Measurements from ENCODE around the gene EIF4A3.

Gene EIF4A3

DNA sequence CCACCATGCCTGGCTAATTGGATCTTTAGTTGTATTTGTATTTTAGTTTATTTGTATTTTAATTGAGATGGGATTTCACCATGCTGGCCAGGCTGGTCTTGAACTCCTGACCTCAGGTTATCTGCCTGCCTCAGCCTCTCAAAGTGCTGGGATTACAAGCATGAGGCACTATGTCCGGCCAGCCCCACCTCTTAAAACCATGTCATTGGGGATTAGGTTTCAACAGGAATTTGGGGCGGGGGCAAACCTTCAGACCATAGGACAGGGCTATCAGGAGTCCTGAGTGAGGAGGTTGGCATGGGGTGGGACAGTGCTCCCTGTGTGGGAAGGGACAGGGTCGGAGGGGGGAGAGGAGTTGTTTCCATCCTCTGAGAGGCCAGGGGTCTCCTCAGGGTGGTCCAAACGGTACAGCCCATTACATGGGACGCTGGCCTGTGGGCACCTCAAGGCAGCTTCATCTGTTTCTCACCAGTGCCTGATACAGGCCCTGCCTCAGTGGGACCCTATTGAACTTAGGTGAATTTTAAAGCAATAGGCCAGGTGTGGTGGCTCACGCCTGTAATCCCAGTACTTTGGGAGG lies 23.9 kb downstream of the EIF4A3 start:
- TF ChIP-seq, protein P1, sequence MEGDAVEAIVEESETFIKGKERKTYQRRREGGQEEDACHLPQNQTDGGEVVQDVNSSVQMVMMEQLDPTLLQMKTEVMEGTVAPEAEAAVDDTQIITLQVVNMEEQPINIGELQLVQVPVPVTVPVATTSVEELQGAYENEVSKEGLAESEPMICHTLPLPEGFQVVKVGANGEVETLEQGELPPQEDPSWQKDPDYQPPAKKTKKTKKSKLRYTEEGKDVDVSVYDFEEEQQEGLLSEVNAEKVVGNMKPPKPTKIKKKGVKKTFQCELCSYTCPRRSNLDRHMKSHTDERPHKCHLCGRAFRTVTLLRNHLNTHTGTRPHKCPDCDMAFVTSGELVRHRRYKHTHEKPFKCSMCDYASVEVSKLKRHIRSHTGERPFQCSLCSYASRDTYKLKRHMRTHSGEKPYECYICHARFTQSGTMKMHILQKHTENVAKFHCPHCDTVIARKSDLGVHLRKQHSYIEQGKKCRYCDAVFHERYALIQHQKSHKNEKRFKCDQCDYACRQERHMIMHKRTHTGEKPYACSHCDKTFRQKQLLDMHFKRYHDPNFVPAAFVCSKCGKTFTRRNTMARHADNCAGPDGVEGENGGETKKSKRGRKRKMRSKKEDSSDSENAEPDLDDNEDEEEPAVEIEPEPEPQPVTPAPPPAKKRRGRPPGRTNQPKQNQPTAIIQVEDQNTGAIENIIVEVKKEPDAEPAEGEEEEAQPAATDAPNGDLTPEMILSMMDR (IDR thresholded peaks at IDR 0.05; ENCODE audit: low read length): no peak
- TF ChIP-seq EZH2 (IDR thresholded peaks at IDR 0.05; ENCODE audit: borderline replicate concordance, low read length): no peak
- Histone ChIP-seq H3K36me3 (ENCODE audit: insufficient read depth, low read length) (no peaks in the 10 kb centered on the region), H3K79me2 (ENCODE audit: insufficient read depth, low read length) (no peaks in the 10 kb centered on the region), H3K9me2 (ENCODE audit: low read depth, low read length) (no peaks in the 10 kb centered on the region), H3K9ac (ENCODE audit: low read length) (no peak overlapping the region), H3K4me2 (ENCODE audit: low read length) (no peak overlapping the region), H4K20me1 (ENCODE audit: insufficient read depth, low read length) (no peaks in the 10 kb centered on the region), H3K4me1 (ENCODE audit: insufficient read depth, low read length, severe bottlenecking) (no peaks in the 10 kb centered on the region), H2AFZ (ENCODE audit: low read length) (no peak overlapping the region), H3K9me3 (ENCODE audit: low read length) (no peaks in the 10 kb centered on the region), H3K27ac (ENCODE audit: low read depth, low read length, poor library complexity, severe bottlenecking) (no peak overlapping the region), H3F3A (ENCODE audit: insufficient read depth, low read length) (no peaks in the 10 kb centered on the region), H3K27me3 (ENCODE audit: insufficient read depth, low read length) (peaks cover 3% of the 10 kb centered on the region; the same call in 1 of the 2 replicates), H3K4me3 (ENCODE audit: low read depth, low read length, poor library complexity, severe bottlenecking) (no peak overlapping the region)

DNA sequence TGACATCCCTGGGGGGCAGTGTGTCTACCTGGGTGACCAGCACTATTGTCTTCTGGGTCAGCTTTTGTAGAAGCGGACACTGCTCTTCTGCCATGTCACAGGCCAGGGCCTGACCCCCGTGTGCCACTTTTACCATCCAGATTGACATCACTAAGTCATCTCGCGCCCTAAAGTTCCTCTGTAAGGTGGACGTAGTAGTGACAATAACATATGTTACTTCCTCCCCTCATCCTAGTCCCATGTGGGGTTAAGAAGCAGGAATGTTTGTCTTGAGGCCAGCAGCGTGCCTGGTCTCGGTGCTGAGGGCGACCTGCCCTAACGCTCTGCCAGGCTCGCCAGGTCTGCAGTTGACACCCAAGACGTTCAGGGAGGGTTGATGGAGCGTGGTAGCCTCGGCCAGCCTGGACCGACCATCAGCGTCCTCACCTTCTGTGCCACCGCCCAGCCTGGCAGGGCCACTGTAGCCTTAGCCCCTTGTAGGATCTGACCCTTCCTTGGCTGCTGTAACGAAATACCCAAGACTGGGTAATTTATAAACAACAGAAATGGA lies 24.8 kb downstream of the EIF4A3 start:
- TF ChIP-seq, protein P1 (IDR thresholded peaks at IDR 0.05; ENCODE audit: low read length): no peak
- TF ChIP-seq EZH2 (IDR thresholded peaks at IDR 0.05; ENCODE audit: borderline replicate concordance, low read length): no peak
- Histone ChIP-seq H3K27ac (ENCODE audit: low read depth, low read length, poor library complexity, severe bottlenecking) (no peak overlapping the region), H2AFZ (ENCODE audit: low read length) (no peak overlapping the region), H3K4me2 (ENCODE audit: low read length) (no peak overlapping the region), H3K36me3 (ENCODE audit: insufficient read depth, low read length) (no peaks in the 10 kb centered on the region), H3K27me3 (ENCODE audit: insufficient read depth, low read length) (peaks cover 3% of the 10 kb centered on the region; the same call in 1 of the 2 replicates), H4K20me1 (ENCODE audit: insufficient read depth, low read length) (no peaks in the 10 kb centered on the region), H3F3A (ENCODE audit: insufficient read depth, low read length) (no peaks in the 10 kb centered on the region), H3K9me2 (ENCODE audit: low read depth, low read length) (no peaks in the 10 kb centered on the region), H3K9ac (ENCODE audit: low read length) (no peak overlapping the region), H3K79me2 (ENCODE audit: insufficient read depth, low read length) (no peaks in the 10 kb centered on the region), H3K9me3 (ENCODE audit: low read length) (no peaks in the 10 kb centered on the region), H3K4me1 (ENCODE audit: insufficient read depth, low read length, severe bottlenecking) (no peaks in the 10 kb centered on the region), H3K4me3 (ENCODE audit: low read depth, low read length, poor library complexity, severe bottlenecking) (no peak overlapping the region)

DNA sequence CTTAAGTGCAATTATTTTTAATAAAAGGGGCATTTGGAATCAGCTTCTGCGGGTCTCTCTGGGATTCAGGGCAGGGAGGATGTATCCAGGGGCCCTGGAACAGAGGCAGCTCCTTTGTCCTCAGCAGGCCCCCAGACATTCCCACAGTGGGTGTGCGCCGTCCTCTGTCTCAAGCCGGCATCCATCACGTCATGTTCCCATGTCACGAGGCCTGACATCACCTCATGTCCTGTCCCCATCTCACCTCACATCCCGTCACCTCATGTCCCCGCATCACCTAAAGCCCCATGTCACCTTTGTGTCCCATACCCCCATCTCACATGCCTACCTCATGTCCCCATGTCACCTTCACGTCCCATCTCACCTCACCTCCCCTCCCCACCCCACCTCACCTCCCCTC lies 27.1 kb downstream of the EIF4A3 start:
- Histone ChIP-seq H3K36me3 (ENCODE audit: insufficient read depth, low read length) (no peaks in the 10 kb centered on the region; the same call in 1 of the 2 replicates), H3K27me3 (ENCODE audit: insufficient read depth, low read length) (peaks cover 14% of the 10 kb centered on the region; the same call in 1 of the 2 replicates), H3K27ac (ENCODE audit: low read depth, low read length, poor library complexity, severe bottlenecking) (no peak overlapping the region), H3K4me1 (ENCODE audit: insufficient read depth, low read length, severe bottlenecking) (no peaks in the 10 kb centered on the region), H4K20me1 (ENCODE audit: insufficient read depth, low read length) (no peaks in the 10 kb centered on the region), H3K79me2 (ENCODE audit: insufficient read depth, low read length) (no peaks in the 10 kb centered on the region), H3K9me2 (ENCODE audit: low read depth, low read length) (no peaks in the 10 kb centered on the region), H3K4me2 (ENCODE audit: low read length) (no peak overlapping the region), H3K4me3 (ENCODE audit: low read depth, low read length, poor library complexity, severe bottlenecking) (no peak overlapping the region), H2AFZ (ENCODE audit: low read length) (no peak overlapping the region), H3K9ac (ENCODE audit: low read length) (no peak overlapping the region), H3F3A (ENCODE audit: insufficient read depth, low read length) (no peaks in the 10 kb centered on the region), H3K9me3 (ENCODE audit: low read length) (peaks cover 8% of the 10 kb centered on the region)
- TF ChIP-seq, protein P1 (IDR thresholded peaks at IDR 0.05; ENCODE audit: low read length): no peak

Measured in OCI-LY1 (cell line).